Measurements from ENCODE around the gene ADGRB2.

Gene ADGRB2

DNA sequence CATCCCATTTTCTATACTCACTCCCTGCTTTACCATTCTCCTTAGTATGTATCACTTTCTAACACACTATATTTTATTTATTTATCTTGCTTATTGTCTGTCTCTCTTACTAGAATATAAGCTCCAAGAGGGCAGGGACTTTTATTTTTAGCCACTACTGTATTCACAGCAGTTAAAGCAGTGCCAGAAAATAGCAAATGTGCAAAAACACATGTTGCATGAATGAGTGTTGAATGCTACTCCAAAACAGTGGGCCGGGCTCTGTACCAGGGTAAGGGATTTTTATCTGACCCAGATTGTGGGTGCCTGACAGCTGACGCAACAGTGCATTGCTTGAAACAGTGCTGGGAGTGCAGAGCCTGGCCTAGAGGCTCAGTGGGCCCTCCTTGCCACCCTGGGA, 85.0 kb downstream of the ADGRB2 start:
- no peaks in the 10 kb centered on the region for H3K27me3 ChIP-seq (ENCODE audit: insufficient read depth, insufficient read length)
- H3K4me3 ChIP-seq (ENCODE audit: insufficient read length, low read depth) = no peak overlapping the region
- DNase-seq (ENCODE audit: low read depth, low spot score) = no peak
- peaks cover 6% of the 10 kb centered on the region for H3K36me3 ChIP-seq (ENCODE audit: insufficient read depth, insufficient read length, low read length)
- H3K9me3 ChIP-seq (ENCODE audit: insufficient read depth, low read length) = no peaks in the 10 kb centered on the region
- H3K4me1 ChIP-seq (ENCODE audit: insufficient read depth, insufficient read length) = peaks cover 23% of the 10 kb centered on the region
- H3K9ac ChIP-seq (ENCODE audit: insufficient read length, low read depth) = no peak overlapping the region
- TF ChIP-seq YY1 (IDR thresholded peaks at IDR 0.05; ENCODE audit: insufficient read depth, insufficient read length) (no peak), ZNF274 (IDR thresholded peaks at IDR 0.05; ENCODE audit: low read depth, low read length) (no peak), SUZ12 (IDR thresholded peaks at IDR 0.05; ENCODE audit: extremely low read depth, insufficient read depth, insufficient read length) (no peak)

DNA sequence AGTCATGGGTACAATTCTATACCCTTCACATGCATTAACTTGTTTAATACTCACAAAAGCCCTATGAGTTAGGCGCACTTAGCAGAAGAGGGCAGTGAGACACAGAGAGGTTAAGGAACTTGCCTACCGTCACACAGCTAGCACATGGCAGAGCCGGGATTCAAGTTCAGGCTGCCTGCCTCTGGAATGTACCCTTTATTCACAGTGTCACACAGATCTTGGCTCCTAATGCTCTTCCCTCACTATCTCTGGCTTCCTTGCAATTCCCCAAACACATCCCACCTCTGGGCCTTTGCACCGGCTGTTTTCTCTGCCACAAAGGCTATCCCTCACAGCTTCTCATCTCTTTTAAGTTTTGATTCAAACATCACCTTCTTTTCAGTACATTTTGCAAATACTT, 85.5 kb downstream of the ADGRB2 start:
- no peak for DNase-seq (ENCODE audit: low read depth, low spot score)
- Histone ChIP-seq H3K4me1 (ENCODE audit: insufficient read depth, insufficient read length) (peaks cover 27% of the 10 kb centered on the region), H3K9me3 (ENCODE audit: insufficient read depth, low read length) (no peaks in the 10 kb centered on the region), H3K4me3 (ENCODE audit: insufficient read length, low read depth) (no peak overlapping the region), H3K9ac (ENCODE audit: insufficient read length, low read depth) (no peak overlapping the region), H3K36me3 (ENCODE audit: insufficient read depth, insufficient read length, low read length) (peaks cover 6% of the 10 kb centered on the region), H3K27me3 (ENCODE audit: insufficient read depth, insufficient read length) (no peaks in the 10 kb centered on the region)
- TF ChIP-seq SUZ12 (IDR thresholded peaks at IDR 0.05; ENCODE audit: extremely low read depth, insufficient read depth, insufficient read length) = no peak
- no peak for TF ChIP-seq YY1 (IDR thresholded peaks at IDR 0.05; ENCODE audit: insufficient read depth, insufficient read length)
- TF ChIP-seq ZNF274 (IDR thresholded peaks at IDR 0.05; ENCODE audit: low read depth, low read length) = no peak

DNA sequence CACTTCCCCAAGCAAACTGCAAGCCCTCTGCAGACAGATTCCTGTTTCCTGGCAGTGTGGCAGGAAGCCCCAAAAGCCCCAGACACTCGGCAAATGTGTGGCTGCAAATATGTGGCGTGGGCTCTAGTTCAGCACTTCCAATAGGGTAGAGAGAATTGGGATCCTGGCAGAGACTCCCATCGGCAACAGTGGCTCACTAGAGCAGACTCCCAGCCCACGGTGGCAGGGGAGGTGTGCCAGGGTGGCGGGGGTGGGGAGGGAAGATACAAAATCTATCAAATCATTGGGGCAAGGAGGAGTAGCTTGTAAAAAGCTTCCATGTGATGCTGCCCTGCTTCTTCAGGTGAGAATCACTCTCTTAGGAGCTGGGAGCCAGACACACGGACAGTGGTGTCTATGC, 86.2 kb downstream of the ADGRB2 start:
- TF ChIP-seq YY1 (IDR thresholded peaks at IDR 0.05; ENCODE audit: insufficient read depth, insufficient read length) (no peak), SUZ12 (IDR thresholded peaks at IDR 0.05; ENCODE audit: extremely low read depth, insufficient read depth, insufficient read length) (no peak), ZNF274 (IDR thresholded peaks at IDR 0.05; ENCODE audit: low read depth, low read length) (no peak)
- no peaks in the 10 kb centered on the region for H3K27me3 ChIP-seq (ENCODE audit: insufficient read depth, insufficient read length)
- peaks cover 31% of the 10 kb centered on the region for H3K4me1 ChIP-seq (ENCODE audit: insufficient read depth, insufficient read length)
- no peak overlapping the region for H3K9ac ChIP-seq (ENCODE audit: insufficient read length, low read depth)
- no peak overlapping the region for H3K4me3 ChIP-seq (ENCODE audit: insufficient read length, low read depth)
- peaks cover 6% of the 10 kb centered on the region for H3K36me3 ChIP-seq (ENCODE audit: insufficient read depth, insufficient read length, low read length)
- DNase-seq (ENCODE audit: low read depth, low spot score) = no peak
- H3K9me3 ChIP-seq (ENCODE audit: insufficient read depth, low read length) = no peaks in the 10 kb centered on the region

DNA sequence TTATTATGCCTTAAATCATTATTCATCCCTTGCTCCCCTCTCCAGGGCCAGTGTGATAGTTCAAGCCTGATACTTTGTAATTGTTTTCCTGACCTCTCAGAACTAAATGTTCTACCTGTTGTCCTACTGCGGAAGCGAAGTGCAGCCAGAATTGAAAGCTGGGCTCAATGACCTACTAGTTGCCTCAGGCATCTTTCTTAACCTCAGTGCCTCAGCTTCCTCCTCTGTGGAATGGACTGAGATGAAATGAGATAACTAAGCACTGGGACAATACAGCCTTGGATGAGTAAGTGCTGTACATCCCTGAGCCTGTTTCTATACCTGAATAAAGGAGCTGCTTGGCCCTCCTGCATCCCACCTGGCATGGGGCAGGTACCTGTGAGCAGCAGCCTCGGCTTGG, 86.7 kb downstream of the ADGRB2 start:
- TF ChIP-seq YY1 (IDR thresholded peaks at IDR 0.05; ENCODE audit: insufficient read depth, insufficient read length) = no peak
- Histone ChIP-seq H3K9ac (ENCODE audit: insufficient read length, low read depth) (no peak overlapping the region), H3K4me1 (ENCODE audit: insufficient read depth, insufficient read length) (peaks cover 31% of the 10 kb centered on the region), H3K9me3 (ENCODE audit: insufficient read depth, low read length) (no peaks in the 10 kb centered on the region), H3K36me3 (ENCODE audit: insufficient read depth, insufficient read length, low read length) (peaks cover 6% of the 10 kb centered on the region), H3K4me3 (ENCODE audit: insufficient read length, low read depth) (no peak overlapping the region), H3K27me3 (ENCODE audit: insufficient read depth, insufficient read length) (no peaks in the 10 kb centered on the region)
- DNase-seq (ENCODE audit: low read depth, low spot score) = no peak
